Activated naive CD4-positive, alpha-beta T cell treated with anti-CD3 and anti-CD28 coated beads, Interleukin-2, amount 10 ng/mL, durations not matched to agents 7 days and 5 days (primary cell): ENCODE data around the gene CPNE5.
"Not testable (repeated sequence)": the region's sequence is repeated elsewhere in the genome, so short reads cannot be mapped to it uniquely, and the experiment has no call there.

ENCODE experiments used
- CTCF ChIA-PET: fragments of 350-600 bp; sonication (Branson Sonifier 250); formaldehyde crosslinking; loops from one replicate; lab custom pipeline; 2021; ENCODE audit warnings: antibody characterized with exemption; lab: Charles Lee
- DNase-seq: peaks from one replicate; pipeline ENCODE4 v3.0.0-alpha.2; 2020
- H3K27ac Mint-ChIP-seq: one replicate; pipeline ENCODE4 v1.8.0; 2021; ENCODE audit warnings: mild to moderate bottlenecking, moderate library complexity, mixed read lengths
- H3K27me3 Mint-ChIP-seq: one replicate; pipeline ENCODE4 v1.8.0; 2021; ENCODE audit warnings: mild to moderate bottlenecking, mixed read lengths
- H3K36me3 Mint-ChIP-seq: one replicate; pipeline ENCODE4 v1.8.0; 2021; ENCODE audit warnings: mixed read lengths
- H3K4me1 Mint-ChIP-seq: one replicate; pipeline ENCODE4 v1.8.0; 2021; ENCODE audit warnings: mixed read lengths
- H3K4me3 Mint-ChIP-seq: one replicate; pipeline ENCODE4 v1.8.0; 2021; ENCODE audit warnings: mild to moderate bottlenecking, moderate library complexity, mixed read lengths
- H3K9me3 Mint-ChIP-seq: one replicate; pipeline ENCODE4 v1.8.0; 2021; ENCODE audit warnings: mixed read lengths

Gene CPNE5

GRCh38 chr6:36721369-36722140 is 117.7 kb downstream of the CPNE5 start:
- DNase-seq, result no peak
- Mint-ChIP-seq H3K27ac (no peak overlapping the region), H3K27me3 (peaks cover 33% of the 10 kb centered on the region), H3K4me1 (peaks cover 12% of the 10 kb centered on the region), H3K36me3 (no peaks in the 10 kb centered on the region), H3K9me3 (no peaks in the 10 kb centered on the region), H3K4me3 (no peak overlapping the region)
- CTCF ChIA-PET, result interaction anchor here (1.0 to 8.1 kb wide), 2 partner anchors 37 to 97 kb away, joined by 3 to 41 read pairs; no protein-coding TSS in a partner anchor

GRCh38 chr6:36720251-36721141 is 118.7 kb downstream of the CPNE5 start:
- peak; percentile 15 for DNase-seq
- no peak overlapping the region for H3K27ac Mint-ChIP-seq
- no peaks in the 10 kb centered on the region for H3K36me3 Mint-ChIP-seq
- H3K9me3 Mint-ChIP-seq, result no peaks in the 10 kb centered on the region
- H3K4me1 Mint-ChIP-seq, result peaks cover 7% of the 10 kb centered on the region
- H3K4me3 Mint-ChIP-seq, result no peak overlapping the region
- CTCF ChIA-PET, result interaction anchor here (0.8 to 8.1 kb wide), 4 partner anchors 37 to 105 kb away, joined by 3 to 41 read pairs (median 4); no protein-coding TSS in a partner anchor
- peaks cover 37% of the 10 kb centered on the region for H3K27me3 Mint-ChIP-seq

GRCh38 chr6:36719126-36719525 is 120.1 kb downstream of the CPNE5 start:
- CTCF ChIA-PET, result interaction anchor here (0.8 to 8.1 kb wide), 3 partner anchors 36 to 40 kb away, joined by 3 to 41 read pairs (median 4); no protein-coding TSS in a partner anchor
- Mint-ChIP-seq H3K4me1 (no peaks in the 10 kb centered on the region), H3K36me3 (no peaks in the 10 kb centered on the region), H3K27me3 (peaks cover 43% of the 10 kb centered on the region), H3K4me3 (no peak overlapping the region), H3K9me3 (no peaks in the 10 kb centered on the region), H3K27ac (no peak overlapping the region)
- DNase-seq, result no peak

GRCh38 chr6:36718560-36718959 is 120.7 kb downstream of the CPNE5 start:
- Mint-ChIP-seq H3K4me1 (no peaks in the 10 kb centered on the region), H3K27me3 (peaks cover 49% of the 10 kb centered on the region), H3K9me3 (no peaks in the 10 kb centered on the region), H3K27ac (no peak overlapping the region), H3K4me3 (no peak overlapping the region), H3K36me3 (no peaks in the 10 kb centered on the region)
- DNase-seq, result peak; percentile 3
- CTCF ChIA-PET, result interaction anchor here (0.8 to 8.1 kb wide), 2 partner anchors 36 to 40 kb away, joined by 3 to 41 read pairs; no protein-coding TSS in a partner anchor

- Mint-ChIP-seq H3K27ac (no peak overlapping the region), H3K27me3 (peaks cover 53% of the 10 kb centered on the region), H3K4me3 (no peak overlapping the region), H3K36me3 (no peaks in the 10 kb centered on the region), H3K4me1 (no peaks in the 10 kb centered on the region), H3K9me3 (no peaks in the 10 kb centered on the region)
- CTCF ChIA-PET, result interaction anchor here (0.8 kb wide), 1 partner anchor 37 kb away, joined by 3 read pairs; no protein-coding TSS in a partner anchor
- peak; percentile 14 for DNase-seq
Measured at GRCh38 chr6:36717871-36718540, 121.2 kb downstream of the CPNE5 start.

GRCh38 chr6:36717231-36717825 is 121.9 kb downstream of the CPNE5 start:
- H3K9me3 Mint-ChIP-seq, result no peaks in the 10 kb centered on the region
- H3K36me3 Mint-ChIP-seq, result no peaks in the 10 kb centered on the region
- CTCF ChIA-PET, result no interaction called here
- no peak overlapping the region for H3K27ac Mint-ChIP-seq
- peak; percentile 8 for DNase-seq
- no peaks in the 10 kb centered on the region for H3K4me1 Mint-ChIP-seq
- H3K4me3 Mint-ChIP-seq, result no peak overlapping the region
- peaks cover 50% of the 10 kb centered on the region for H3K27me3 Mint-ChIP-seq

GRCh38 chr6:36716476-36717093 is 122.7 kb downstream of the CPNE5 start:
- CTCF ChIA-PET, result no interaction called here
- H3K9me3 Mint-ChIP-seq, result no peaks in the 10 kb centered on the region
- peak; percentile 11 for DNase-seq

GRCh38 chr6:36715469-36715868 is 123.8 kb downstream of the CPNE5 start:
- H3K4me1 Mint-ChIP-seq, result no peaks in the 10 kb centered on the region
- H3K36me3 Mint-ChIP-seq, result no peaks in the 10 kb centered on the region
- CTCF ChIA-PET, result no interaction called here
- H3K9me3 Mint-ChIP-seq, result no peaks in the 10 kb centered on the region
- peaks cover 49% of the 10 kb centered on the region for H3K27me3 Mint-ChIP-seq
- H3K4me3 Mint-ChIP-seq, result no peak overlapping the region
- DNase-seq, result no peak
- no peak overlapping the region for H3K27ac Mint-ChIP-seq

More at GRCh38 chr6:36716476-36717093, 122.7 kb downstream of the CPNE5 start:
- Mint-ChIP-seq H3K4me3 (no peak overlapping the region), H3K27me3 (peaks cover 47% of the 10 kb centered on the region), H3K36me3 (no peaks in the 10 kb centered on the region), H3K4me1 (no peaks in the 10 kb centered on the region), H3K27ac (no peak overlapping the region)

GRCh38 chr6:36714511-36714910 is 124.7 kb downstream of the CPNE5 start:
- no peaks in the 10 kb centered on the region for H3K4me1 Mint-ChIP-seq

GRCh38 chr6:36713846-36714245 is 125.4 kb downstream of the CPNE5 start:
- Mint-ChIP-seq H3K4me3 (no peak overlapping the region), H3K4me1 (no peaks in the 10 kb centered on the region), H3K36me3 (no peaks in the 10 kb centered on the region), H3K27me3 (peaks cover 59% of the 10 kb centered on the region), H3K27ac (no peak overlapping the region), H3K9me3 (no peaks in the 10 kb centered on the region)
- no peak for DNase-seq
- CTCF ChIA-PET, result no interaction called here

More at GRCh38 chr6:36714511-36714910, 124.7 kb downstream of the CPNE5 start:
- H3K9me3 Mint-ChIP-seq, result no peaks in the 10 kb centered on the region
- CTCF ChIA-PET, result interaction anchor here (0.6 kb wide), 1 partner anchor 47 kb away, joined by 3 read pairs; no protein-coding TSS in a partner anchor
- peaks cover 56% of the 10 kb centered on the region for H3K27me3 Mint-ChIP-seq
- H3K4me3 Mint-ChIP-seq, result no peak overlapping the region
- H3K36me3 Mint-ChIP-seq, result no peaks in the 10 kb centered on the region
- DNase-seq, result no peak
- no peak overlapping the region for H3K27ac Mint-ChIP-seq

- no peak for DNase-seq
- Mint-ChIP-seq H3K4me1 (no peaks in the 10 kb centered on the region), H3K36me3 (no peaks in the 10 kb centered on the region), H3K27ac (no peak overlapping the region), H3K9me3 (no peaks in the 10 kb centered on the region), H3K27me3 (peaks cover 53% of the 10 kb centered on the region), H3K4me3 (no peak overlapping the region)
- CTCF ChIA-PET, result interaction anchor here (1.7 kb wide), 1 partner anchor 54 kb away, joined by 3 read pairs; no protein-coding TSS in a partner anchor
Measured at GRCh38 chr6:36712816-36713215, 126.4 kb downstream of the CPNE5 start.

- Mint-ChIP-seq H3K27ac (no peak overlapping the region), H3K27me3 (peaks cover 40% of the 10 kb centered on the region)
- CTCF ChIA-PET, result no interaction called here
Measured at GRCh38 chr6:36706339-36706738, 132.9 kb downstream of the CPNE5 start.

GRCh38 chr6:36704961-36705577 is 134.2 kb downstream of the CPNE5 start:
- DNase-seq, H3K27ac Mint-ChIP-seq, CTCF ChIA-PET, H3K9me3 Mint-ChIP-seq, H3K4me3 Mint-ChIP-seq, H3K36me3 Mint-ChIP-seq, H3K4me1 Mint-ChIP-seq: not testable (repeated sequence)
- peaks cover 35% of the 10 kb centered on the region for H3K27me3 Mint-ChIP-seq

More at GRCh38 chr6:36706339-36706738, 132.9 kb downstream of the CPNE5 start:
- Mint-ChIP-seq H3K36me3 (no peaks in the 10 kb centered on the region), H3K4me1 (peaks cover 4% of the 10 kb centered on the region), H3K4me3 (no peak overlapping the region), H3K9me3 (no peaks in the 10 kb centered on the region)
- no peak for DNase-seq
